OCI-LY1 (cell line): ENCODE results near the gene YEATS4.

Experiments used
- EZH2 ChIP-seq: fragments of 200-600 bp; sonication (generic), shearing (Covaris generic); IDR thresholded peaks from 2 replicates; pipeline ENCODE4 v1.8.0; 2017; ENCODE audit warnings: borderline replicate concordance, mixed run types, mild to moderate bottlenecking, antibody characterized with exemption, low read length, moderate library complexity, mixed read lengths
- TF ChIP-seq, protein P1 (sequence below): fragments of 200-600 bp; sonication (generic), shearing (Covaris generic); IDR thresholded peaks from 2 replicates; pipeline ENCODE4 v1.5.1; 2017; ENCODE audit warnings: mild to moderate bottlenecking, antibody characterized with exemption, low read length, moderate library complexity, mixed read lengths

DNA sequence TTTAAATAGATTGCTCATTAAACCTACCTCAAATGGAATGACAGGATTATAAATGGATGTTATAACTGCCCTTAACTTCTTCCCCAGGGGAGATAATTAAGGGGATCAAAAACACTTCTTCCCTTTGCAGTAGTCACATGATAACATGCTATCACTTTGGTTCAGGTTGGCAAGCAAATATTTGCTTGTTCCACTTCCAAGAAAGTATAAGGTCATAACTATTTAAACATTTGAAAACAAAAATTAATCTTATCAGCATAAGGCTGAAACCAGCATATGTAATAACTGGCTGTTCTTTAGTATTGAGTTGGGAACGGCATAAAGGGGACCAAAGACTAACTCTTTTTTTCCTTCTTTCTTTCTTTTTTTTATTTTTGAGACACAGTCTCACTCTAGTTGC is 13.8 kb upstream of the YEATS4 start:
- TF ChIP-seq, protein P1, sequence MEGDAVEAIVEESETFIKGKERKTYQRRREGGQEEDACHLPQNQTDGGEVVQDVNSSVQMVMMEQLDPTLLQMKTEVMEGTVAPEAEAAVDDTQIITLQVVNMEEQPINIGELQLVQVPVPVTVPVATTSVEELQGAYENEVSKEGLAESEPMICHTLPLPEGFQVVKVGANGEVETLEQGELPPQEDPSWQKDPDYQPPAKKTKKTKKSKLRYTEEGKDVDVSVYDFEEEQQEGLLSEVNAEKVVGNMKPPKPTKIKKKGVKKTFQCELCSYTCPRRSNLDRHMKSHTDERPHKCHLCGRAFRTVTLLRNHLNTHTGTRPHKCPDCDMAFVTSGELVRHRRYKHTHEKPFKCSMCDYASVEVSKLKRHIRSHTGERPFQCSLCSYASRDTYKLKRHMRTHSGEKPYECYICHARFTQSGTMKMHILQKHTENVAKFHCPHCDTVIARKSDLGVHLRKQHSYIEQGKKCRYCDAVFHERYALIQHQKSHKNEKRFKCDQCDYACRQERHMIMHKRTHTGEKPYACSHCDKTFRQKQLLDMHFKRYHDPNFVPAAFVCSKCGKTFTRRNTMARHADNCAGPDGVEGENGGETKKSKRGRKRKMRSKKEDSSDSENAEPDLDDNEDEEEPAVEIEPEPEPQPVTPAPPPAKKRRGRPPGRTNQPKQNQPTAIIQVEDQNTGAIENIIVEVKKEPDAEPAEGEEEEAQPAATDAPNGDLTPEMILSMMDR = no peak
- TF ChIP-seq EZH2 = no peak
